ENCODE results near the gene ACSL5. TPM values are rescaled to one million over a fixed set of nuclear protein-coding genes. Genes with fewer than 3 reads are reported as not detected.

The ACSL5 gene
- total RNA-seq, 4 donors from 2014 or later = 7.4 to 30.6 (median 11.9) TPM

GRCh38 chr10:112338957-112339356 is 35.0 kb upstream of the ACSL5 start:
- no peaks in the 10 kb centered on the region for H3K9me3 ChIP-seq
- no peaks in the 10 kb centered on the region for H3K27me3 ChIP-seq
- no peaks in the 10 kb centered on the region for H3K4me1 ChIP-seq
- no peak for DNase-seq
- intact Hi-C loops (cut with DNase I; ENCODE audit: low total_unique reads) = no loop called here
- H3K36me3 ChIP-seq = no peaks in the 10 kb centered on the region
- H3K27ac ChIP-seq = no peak overlapping the region
- H3K4me3 ChIP-seq = no peak overlapping the region
- TF ChIP-seq POLR2A (IDR thresholded peaks at IDR 0.05) (no peak), CTCF (IDR thresholded peaks at IDR 0.05) (no peak)

GRCh38 chr10:112340601-112341000 is 33.3 kb upstream of the ACSL5 start:
- H3K27me3 ChIP-seq = no peaks in the 10 kb centered on the region
- H3K9me3 ChIP-seq = no peaks in the 10 kb centered on the region
- H3K36me3 ChIP-seq = no peaks in the 10 kb centered on the region
- no peaks in the 10 kb centered on the region for H3K4me1 ChIP-seq
- H3K4me3 ChIP-seq = no peak overlapping the region
- TF ChIP-seq CTCF (IDR thresholded peaks at IDR 0.05) (no peak), POLR2A (IDR thresholded peaks at IDR 0.05) (no peak)
- DNase-seq = no peak
- intact Hi-C loops (cut with DNase I; ENCODE audit: low total_unique reads) = no loop called here
- no peak overlapping the region for H3K27ac ChIP-seq

- Histone ChIP-seq H3K27ac (no peak overlapping the region), H3K36me3 (no peaks in the 10 kb centered on the region), H3K4me3 (no peak overlapping the region), H3K9me3 (no peaks in the 10 kb centered on the region), H3K27me3 (no peaks in the 10 kb centered on the region), H3K4me1 (no peaks in the 10 kb centered on the region)
- no peak for DNase-seq
- TF ChIP-seq POLR2A (IDR thresholded peaks at IDR 0.05) (no peak), CTCF (IDR thresholded peaks at IDR 0.05) (no peak)
- intact Hi-C loops (cut with DNase I; ENCODE audit: low total_unique reads) = no loop called here
Observed at GRCh38 chr10:112343056-112343806, 30.7 kb upstream of the ACSL5 start.

- Histone ChIP-seq H3K27me3 (no peaks in the 10 kb centered on the region), H3K36me3 (no peaks in the 10 kb centered on the region), H3K4me3 (no peak overlapping the region), H3K4me1 (no peaks in the 10 kb centered on the region), H3K9me3 (no peaks in the 10 kb centered on the region), H3K27ac (no peak overlapping the region)
- DNase-seq = no peak
- TF ChIP-seq CTCF (IDR thresholded peaks at IDR 0.05) (no peak), POLR2A (IDR thresholded peaks at IDR 0.05) (no peak)
- intact Hi-C loops (cut with DNase I; ENCODE audit: low total_unique reads) = no loop called here
Observed at GRCh38 chr10:112344261-112344660, 29.7 kb upstream of the ACSL5 start.

GRCh38 chr10:112345202-112345601 is 28.7 kb upstream of the ACSL5 start:
- Histone ChIP-seq H3K27me3 (no peaks in the 10 kb centered on the region), H3K27ac (no peak overlapping the region), H3K9me3 (no peaks in the 10 kb centered on the region), H3K36me3 (no peaks in the 10 kb centered on the region), H3K4me3 (no peak overlapping the region), H3K4me1 (no peaks in the 10 kb centered on the region)
- no peak for TF ChIP-seq CTCF (IDR thresholded peaks at IDR 0.05)
- no peak for TF ChIP-seq POLR2A (IDR thresholded peaks at IDR 0.05)
- intact Hi-C loops (cut with DNase I; ENCODE audit: low total_unique reads) = no loop called here
- no peak for DNase-seq
